GM08714 (cell line): ENCODE results near the gene REXO4.

Source experiments
- H3K4me3 ChIP-seq: fragments of 200-500 bp; sonication (Bioruptor generic); 2 replicates; pipeline ENCODE4 v1.5.1; 2014; ENCODE audit warnings: mild to moderate bottlenecking, low read length, inconsistent platforms
- ZNF274 ChIP-seq: IDR thresholded peaks from 2 replicates; pipeline ENCODE4 v1.6.1; 2012; ENCODE audit warnings: mild to moderate bottlenecking, low read depth, low read length

REXO4 gene

DNA sequence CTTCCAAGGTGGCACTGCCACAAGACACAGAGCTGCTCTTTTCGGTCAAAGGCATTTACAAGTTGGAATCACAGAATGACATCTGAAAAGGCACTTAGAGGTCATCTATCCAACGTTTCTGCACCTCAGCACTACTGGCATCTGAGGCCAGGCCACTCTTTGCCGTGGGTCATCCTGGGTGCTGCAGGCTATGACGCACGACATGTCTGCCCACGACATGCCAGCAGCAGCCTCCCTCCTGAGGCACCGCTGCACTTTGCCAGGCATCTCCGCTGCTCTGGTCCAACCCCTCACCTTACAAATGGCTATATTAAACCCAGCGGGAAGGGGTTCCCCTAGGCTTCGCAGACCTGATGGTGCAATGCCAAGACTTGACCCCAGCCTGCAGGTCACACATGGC is 50.0 kb downstream of the REXO4 start:
- no peak for TF ChIP-seq ZNF274
- H3K4me3 ChIP-seq = no peak overlapping the region

- no peak overlapping the region for H3K4me3 ChIP-seq
- TF ChIP-seq ZNF274 = no peak
These were observed 50.6 kb downstream of the REXO4 start for GRCh38 chr9:133367221-133367620.

DNA sequence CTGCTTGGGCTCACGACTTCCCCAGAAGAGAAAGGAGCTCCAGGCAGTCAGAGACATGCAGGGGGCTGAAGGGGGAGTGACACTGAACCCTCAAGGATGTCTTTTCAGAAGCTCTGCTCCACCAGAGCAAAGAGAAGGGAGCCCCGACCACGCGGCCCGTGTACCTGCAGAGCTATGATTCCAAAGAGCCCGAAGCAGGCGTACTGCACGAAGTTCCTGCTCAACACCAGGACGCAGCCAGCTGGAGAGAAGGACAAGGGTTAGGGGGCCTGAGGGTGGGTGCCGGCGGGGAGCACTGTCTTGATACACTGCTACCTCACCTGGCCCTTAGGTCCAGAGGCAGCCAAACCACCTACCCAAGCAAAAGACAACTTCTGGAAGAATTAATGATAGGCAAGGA is 51.4 kb downstream of the REXO4 start:
- no peak overlapping the region for H3K4me3 ChIP-seq
- no peak for TF ChIP-seq ZNF274

DNA sequence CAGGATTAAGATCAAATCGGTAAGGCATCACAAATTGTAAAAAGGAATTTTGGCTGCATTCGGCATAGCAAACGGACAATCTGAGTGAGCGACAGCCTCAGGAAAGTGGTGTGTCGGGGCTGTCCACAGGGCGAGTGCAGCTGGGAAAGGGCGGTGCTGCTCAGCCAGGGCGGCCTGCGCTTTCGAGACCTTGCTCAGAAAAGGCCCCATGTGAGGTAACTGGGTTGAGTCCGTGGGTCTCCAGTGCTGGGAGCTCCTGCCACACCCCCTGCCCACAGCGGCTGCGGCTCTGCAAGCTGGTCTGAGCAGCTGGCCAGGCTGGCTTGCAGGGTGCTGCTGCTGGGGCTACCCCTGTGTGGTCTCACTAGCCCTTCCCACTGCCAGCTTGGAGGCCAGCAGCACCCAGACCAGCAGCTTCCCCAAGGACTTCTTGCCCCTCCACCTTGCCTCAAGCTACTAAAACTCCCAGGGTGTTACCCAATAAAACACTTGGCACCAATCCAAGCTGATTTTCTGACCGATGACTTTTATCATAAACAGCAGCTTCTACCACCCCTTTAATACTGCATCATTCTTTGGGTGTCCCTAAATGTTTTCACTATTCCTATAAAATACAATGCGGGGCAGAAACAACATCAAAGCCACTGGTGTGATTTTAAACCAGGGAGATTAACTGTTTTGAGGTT is 55.3 kb downstream of the REXO4 start:
- no peak for TF ChIP-seq ZNF274
- no peak overlapping the region for H3K4me3 ChIP-seq

GRCh38 chr9:133361507-133362092 is 56.2 kb downstream of the REXO4 start:
- no peak for TF ChIP-seq ZNF274

DNA sequence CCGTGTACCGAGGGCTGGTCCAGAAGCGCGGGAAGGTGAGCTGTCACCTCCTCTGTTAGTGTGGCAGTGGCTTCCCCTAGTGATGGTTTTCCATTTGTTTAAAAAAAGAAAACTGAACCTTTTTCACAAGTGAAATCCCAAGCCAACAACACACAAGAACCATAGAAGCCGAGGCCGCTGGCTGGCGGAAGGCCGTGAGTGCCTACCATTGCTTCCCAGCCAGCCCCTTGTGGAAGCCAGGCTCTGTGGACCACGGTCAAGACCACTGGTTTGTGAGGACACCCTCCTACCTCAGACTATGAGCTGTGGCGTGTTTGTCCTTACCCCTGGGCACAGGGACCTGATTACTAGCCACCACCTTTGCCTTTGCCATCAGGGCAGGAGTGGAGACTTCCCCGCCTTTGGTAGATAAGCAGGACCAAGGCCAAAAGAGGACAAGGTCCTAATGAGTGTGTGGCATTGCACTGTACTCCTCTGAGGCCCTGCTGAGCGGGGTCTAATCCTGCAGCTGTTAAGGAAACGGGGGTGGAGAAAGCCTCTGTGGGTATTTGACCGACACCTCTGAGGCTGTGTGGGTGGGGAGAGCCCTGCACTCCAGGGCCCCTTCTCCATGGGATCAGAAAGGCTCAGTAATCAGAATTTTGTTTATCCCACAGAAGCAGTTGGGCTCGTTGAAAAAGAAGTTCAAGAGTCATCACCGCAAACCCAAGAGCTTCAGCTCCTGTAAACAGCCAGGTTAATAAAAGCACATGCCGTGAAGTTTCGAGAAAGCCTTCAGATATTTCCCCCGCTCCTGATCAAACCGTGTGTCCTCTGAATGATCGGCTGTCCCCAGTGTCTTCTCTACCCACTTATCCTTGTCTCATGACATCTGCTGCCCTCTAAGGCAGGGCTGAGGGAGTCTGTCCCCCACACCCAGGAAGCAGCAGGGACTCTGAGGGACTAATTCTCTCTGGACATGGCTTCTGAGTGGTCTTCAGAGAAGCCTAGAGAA is 57.1 kb downstream of the REXO4 start:
- no peak for TF ChIP-seq ZNF274
- no peak overlapping the region for H3K4me3 ChIP-seq

More at GRCh38 chr9:133361507-133362092, 56.2 kb downstream of the REXO4 start:
- no peak overlapping the region for H3K4me3 ChIP-seq

DNA sequence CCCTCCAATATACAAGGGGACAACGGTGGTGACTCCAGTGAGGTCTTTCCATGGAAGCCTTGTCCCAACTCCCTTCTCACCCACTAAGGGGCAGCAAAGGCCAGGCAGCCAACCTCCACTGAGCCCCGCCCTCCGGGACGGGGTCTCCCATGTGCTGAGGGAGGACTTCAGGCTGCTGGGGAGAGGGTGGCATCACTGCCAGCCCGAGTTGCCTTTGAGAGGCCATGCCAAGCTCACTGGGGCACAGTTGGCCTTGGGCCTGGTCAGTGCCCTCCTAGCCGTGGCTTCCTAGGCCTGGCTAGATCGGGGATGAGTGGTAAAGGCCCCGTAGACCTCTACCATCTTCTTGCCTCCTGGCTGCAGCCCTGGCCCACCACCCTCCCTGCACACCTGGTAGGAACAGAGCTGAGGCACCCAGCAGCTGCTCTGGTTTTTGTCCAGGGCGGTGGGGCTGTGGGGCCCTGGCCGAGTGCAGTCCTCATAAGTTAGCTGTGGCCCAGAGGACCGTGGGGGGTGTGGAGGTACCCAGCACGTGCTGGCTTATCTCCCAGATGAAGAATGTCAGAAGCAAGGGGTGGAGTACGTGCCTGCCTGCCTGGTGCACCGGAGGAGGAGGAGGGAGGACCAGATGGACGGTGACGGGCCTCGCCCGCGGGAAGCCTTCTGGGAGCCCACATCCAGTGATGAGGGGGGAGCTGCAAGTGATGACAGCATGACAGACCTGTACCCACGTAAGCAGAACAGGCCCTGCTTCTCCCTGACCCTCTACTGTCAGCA is 58.2 kb downstream of the REXO4 start:
- no peak overlapping the region for H3K4me3 ChIP-seq
- TF ChIP-seq ZNF274 = no peak

DNA sequence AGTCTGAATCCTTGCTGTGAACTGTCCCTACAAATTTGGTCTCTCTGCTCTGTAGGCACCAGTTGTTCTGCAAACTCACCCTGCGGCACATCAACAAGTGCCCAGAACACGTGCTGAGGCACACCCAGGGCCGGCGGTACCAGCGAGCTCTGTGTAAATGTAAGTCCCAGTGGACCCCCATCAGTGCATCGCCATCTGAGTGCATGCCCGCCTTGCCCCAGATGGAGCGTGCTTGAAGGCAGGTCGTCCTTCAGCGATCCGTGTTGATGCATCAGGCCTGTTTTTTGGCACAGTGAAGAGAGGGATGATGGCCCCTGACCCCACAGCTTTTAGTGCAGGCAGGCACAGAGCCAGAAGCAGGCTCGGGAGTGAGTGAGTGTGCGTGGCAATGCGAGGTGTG is 60.2 kb downstream of the REXO4 start:
- no peak overlapping the region; the same call in 1 of the 2 replicates for H3K4me3 ChIP-seq
- no peak for TF ChIP-seq ZNF274

- H3K4me3 ChIP-seq = peak within 1 kb of the TSS; percentile 82
- TF ChIP-seq ZNF274 = no peak
These were observed 61.3 kb downstream of the REXO4 start, which contains the start of the genes SURF1 and SURF2 for GRCh38 chr9:133356391-133357091. Gene SURF1, minus strand, starts transcription at chr9:133356487. Its CDS starts 34 bp downstream, at chr9:133356453. Gene SURF2, plus strand, starts transcription at chr9:133356550. Its CDS starts 43 bp downstream, at chr9:133356593.
